ENCODE measurements around the gene MS4A2. TPM values are rescaled to one million over a fixed set of nuclear protein-coding genes. Genes with fewer than 3 reads are reported as not detected.
"Not testable (repeated sequence)": the region's sequence is repeated elsewhere in the genome, so short reads cannot be mapped to it uniquely, and the experiment has no call there.

The MS4A2 gene
- total RNA-seq, 1 experiment from 2014 or later: not detected

DNA sequence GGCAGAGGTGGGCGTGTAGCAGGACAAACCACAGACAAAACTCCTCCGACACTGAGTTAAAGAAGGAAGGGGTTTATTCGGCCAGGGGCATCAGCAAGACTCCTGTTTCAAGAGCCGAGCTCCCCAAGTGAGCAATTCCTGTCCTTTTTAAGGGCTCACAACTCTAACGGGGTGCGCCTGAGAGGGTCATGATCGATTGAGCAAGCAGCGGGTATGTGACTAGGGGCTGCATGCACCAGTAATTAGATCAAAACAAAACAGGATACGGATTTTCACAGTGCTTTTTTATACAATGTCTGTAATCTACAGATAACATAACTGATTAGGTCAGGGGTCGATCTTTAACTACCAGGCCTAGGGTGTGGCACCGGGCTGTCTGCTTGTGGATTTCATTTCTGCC, 12.9 kb downstream of the MS4A2 start:
- not testable (repeated sequence) for DNase-seq (ENCODE audit: low spot score)

DNA sequence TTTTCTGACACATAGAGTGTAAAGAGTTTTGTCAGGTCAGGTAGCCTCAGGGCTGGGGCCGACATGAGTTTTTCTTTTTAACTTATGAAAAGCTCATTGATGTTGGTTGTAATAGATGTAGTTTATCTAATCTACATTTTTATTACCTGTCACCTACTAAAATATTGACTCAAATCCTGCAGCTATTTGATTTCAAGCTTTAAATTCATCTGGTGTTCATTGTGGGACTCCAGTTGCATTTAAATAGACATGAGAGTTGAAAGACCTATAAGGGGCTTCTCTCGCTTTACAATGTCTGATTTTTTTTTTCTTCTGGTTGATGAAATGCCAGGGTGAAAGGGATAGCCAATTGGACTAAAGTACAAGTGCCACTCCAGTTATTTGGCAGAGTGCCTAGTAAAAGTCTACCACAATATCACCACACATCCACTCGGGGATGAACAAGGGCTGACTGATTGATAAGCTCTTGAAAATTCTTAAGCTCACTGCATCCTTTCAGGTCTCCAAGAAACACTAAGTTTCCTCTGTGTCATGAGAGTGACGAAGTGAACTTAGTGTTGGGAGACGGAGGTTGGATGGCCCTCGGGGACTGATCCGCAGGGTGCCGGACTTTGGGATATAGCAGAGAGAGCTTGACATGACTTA, 16.1 kb downstream of the MS4A2 start:
- not testable (repeated sequence) for DNase-seq (ENCODE audit: low spot score)

DNA sequence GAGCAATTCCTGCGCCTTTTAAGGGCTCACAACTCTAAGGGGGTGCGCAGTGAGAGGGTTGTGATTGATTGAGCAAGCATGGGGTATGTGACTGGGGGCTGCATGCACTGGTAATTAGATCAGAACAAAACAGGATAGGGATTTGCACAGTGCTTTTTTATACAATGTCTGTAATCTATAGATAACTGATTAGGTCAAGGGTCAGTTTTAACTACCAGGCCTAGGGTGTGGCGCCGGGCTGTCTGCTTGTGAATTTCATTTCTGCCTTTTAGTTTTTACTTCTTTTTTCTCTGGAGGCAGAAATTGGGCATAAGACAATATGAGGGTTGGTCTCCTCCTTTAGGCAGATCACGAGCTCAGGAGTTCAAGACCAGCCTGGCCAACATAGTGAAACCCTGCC, 20.2 kb downstream of the MS4A2 start:
- DNase-seq (ENCODE audit: low spot score): not testable (repeated sequence)

DNA sequence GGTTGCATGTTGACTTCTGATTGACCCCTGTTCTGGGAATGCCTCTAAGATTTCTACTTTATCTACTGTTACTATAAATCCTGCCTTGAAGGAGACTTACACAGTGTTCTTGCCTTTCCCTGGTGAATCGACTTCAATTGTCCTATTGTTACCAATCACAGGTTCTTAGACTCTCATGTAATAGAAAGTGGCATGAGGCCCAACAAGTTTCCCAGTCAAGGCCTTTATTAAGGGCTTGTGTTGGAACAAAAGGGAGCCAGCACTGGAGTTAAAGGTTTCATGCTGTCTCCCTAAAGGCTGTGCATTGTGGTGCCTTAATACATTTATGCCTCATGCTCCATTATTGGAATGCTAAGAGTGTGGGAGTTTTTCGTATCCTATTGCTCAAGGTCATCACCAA, 23.3 kb downstream of the MS4A2 start:
- DNase-seq (ENCODE audit: low spot score): no peak

DNA sequence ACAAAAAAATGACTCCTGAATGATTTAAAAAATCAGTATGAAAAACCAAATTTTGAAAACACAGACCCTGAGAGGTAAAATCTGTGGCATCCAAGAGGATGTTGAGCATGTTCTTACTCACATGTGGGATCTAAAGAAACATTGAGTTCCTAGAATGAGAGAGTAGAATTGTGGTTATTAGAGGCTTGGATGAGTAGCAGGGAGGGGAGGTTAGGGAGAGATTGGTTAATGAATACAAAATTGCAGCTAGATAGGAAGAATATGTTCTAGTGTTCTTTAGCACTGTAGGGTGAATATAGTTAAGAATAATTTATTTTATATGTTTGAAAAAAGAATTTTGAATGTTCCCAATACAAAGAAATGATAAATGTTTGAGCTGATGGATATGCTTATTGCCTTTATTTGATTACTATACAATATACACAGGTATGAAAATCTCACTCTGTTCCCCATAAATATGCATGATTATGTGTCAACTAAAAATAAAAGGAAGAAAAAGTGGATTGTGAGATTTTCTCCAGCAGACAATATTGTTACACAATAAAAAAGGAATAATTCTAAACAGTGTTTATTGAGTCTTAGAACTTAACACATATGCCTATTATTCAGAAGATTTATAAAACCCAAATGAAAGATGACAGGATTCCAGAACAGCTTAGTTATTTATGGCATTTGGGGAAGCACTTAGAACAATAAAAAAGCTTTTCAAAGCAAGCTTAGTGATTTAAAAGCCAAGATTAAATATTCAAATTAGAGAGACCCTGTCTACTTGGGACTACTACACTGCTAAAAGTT, 28.7 kb downstream of the MS4A2 start:
- DNase-seq (ENCODE audit: low spot score): no peak

DNA sequence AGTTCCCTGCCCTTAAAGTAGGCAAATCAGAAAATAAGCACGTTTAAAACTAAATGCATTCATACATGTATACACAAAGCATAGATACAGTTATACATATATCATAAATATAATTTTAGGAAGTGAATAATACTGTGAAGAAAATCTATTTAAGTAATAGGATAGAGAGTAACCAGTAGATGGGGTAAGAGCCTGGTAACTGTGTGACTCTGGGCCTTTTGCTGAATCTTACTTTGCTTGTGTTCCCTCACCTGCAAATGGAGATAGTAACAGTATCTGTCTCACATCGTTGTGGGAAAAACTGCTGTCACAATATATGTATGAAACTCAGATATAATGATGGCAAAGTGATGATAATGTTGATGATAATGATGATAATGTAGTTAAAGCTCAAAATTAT, 29.9 kb downstream of the MS4A2 start:
- no peak for DNase-seq (ENCODE audit: low spot score)

DNA sequence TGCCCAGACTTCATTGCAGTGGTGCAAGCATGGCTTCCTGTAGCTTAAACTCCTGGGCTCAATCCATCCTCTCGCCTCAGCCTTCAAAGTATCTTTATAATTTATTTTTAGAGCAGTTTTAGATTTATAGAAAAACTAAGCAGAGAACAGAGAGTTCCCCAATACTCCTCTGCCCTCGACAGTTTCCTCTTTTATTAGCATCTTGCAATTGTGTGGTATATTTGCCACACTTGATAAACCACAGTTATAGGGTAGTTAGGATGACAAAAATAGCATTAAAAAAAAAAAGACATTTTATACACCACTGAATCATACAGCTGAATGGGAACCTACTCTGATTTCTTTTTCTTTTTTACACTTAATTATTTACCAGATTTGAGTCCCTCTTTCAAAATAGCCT, 31.2 kb downstream of the MS4A2 start:
- DNase-seq (ENCODE audit: low spot score): no peak

DNA sequence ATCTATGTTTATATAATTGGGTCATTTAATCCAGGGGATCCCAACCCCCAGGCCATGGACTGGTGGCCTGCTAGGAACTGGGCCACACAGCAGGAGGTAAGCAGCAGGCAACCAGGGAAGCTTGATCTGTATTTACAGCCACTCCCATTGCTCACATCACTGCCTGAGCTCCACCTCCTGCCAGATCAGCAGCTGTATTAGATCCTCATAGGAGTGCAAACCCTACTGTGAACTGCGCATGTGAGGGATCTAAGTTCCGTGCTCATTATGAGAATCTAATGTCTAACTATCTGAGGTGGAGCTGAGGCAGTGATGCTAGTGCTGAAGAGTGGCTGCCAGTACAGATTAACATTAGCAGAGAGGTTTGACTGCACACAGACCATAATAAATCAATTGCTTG, 32.8 kb downstream of the MS4A2 start:
- peak; percentile 18 for DNase-seq (ENCODE audit: low spot score)

DNA sequence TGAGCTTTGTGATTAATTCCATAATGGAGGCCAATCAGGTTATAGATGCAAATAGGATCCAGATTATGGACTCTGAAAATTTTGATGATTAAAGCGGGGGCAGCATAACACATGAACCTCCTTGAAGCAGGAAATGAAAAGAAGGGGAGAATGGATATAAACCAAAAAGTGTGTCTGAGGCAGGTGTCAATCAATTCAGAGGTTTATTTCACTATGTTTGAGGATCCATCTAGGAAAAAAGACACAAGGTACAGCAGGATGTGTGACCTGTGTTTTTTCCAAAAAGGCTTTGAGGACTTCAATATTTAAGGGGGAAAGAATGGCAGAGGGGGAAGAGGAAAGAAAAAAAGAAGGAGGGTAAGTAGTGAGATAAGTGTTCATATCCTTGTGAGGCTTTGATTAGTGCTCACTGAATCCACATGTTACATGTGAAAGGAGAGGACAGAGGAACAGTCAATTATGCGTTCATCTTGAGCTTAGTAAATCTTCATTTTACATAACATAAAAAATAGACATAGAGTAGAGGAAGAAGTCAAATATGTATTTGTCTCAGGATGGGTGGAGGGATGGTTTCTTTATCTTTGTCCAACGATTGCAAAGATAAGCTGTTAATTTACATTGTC, 34.1 kb downstream of the MS4A2 start:
- DNase-seq (ENCODE audit: low spot score): no peak

DNA sequence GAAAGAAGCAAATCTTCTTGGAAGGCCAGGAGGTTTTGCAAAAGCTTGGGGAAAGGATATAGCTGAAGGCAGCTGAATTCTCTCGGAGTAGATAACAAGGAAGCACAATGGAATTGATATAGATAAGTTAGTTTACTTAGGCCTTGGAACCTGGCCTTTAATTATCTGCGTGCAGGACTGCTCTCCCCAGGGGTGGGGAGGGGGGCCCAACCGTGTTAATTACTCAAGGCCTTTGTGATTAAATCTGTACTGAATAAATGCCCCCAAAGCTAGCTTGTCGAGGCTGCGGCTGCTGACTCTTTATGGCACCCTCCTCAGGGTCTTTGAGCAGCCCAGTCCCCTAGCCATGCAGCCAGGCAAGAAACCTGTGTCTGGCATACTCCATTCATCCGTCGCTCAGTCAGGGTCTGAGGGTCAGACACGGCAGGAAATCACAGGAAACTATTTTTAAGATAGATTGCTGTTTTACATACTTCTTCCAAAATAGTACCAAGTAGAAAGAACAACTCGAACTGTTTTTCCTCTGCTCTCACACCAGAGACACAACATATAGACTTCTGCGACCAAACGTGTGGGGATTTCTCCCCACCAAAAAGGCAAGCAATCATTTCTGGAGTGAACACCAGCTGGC, 36.5 kb downstream of the MS4A2 start:
- DNase-seq (ENCODE audit: low spot score): no peak

DNA sequence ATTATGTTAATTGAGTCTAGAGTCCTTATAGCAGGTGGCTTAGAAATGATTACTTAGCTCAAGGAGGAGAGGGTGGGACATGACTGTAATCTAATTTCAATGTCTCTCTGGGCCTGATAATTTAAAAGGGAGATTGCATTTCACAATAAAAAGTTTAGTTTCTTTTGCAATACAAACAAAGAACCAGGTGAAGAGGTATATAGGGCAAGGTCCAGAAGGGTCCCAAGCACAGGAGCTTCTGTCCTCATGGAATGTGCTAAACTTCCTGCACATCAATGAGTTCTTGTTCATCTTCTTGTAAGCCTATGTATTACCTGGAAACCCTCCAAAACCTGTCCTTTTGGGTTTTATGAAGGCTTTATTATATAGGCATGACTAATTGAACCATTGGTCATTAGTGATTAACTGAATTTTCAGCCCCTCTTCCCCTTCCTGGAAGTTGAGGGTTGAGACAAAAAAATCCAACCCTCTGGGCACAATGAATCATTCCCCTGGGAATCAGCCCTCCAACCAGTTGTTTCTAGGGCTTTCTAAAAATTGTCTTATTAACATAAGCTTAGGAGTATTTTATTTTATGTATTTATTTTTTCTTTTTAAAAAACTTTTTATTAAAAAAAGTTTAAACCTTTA, 37.6 kb downstream of the MS4A2 start:
- DNase-seq (ENCODE audit: low spot score): no peak

DNA sequence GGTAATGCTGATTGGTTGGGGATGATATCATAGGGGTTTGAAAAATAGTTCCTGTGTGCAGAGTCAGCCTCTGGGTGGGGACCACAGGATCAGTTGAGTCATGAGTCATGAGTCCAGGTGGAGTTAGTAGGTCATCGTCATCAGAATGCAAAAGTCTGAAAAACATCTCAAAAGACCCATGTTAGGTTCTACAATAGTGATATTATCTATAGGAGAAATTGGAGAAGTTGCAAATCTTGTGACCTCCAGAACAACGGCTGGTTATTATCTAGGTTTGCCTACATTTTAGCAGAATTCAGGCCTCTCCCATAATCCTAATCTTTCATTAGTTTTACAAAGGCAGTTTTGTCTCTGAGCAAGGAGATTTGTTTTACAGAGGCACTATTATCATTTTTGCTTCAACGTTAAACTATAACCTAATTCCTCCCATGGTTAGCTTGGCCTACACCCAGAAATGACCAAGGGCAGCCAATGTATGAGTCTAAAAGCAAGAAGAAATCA, 38.9 kb downstream of the MS4A2 start:
- DNase-seq (ENCODE audit: low spot score): peak; percentile 61

DNA sequence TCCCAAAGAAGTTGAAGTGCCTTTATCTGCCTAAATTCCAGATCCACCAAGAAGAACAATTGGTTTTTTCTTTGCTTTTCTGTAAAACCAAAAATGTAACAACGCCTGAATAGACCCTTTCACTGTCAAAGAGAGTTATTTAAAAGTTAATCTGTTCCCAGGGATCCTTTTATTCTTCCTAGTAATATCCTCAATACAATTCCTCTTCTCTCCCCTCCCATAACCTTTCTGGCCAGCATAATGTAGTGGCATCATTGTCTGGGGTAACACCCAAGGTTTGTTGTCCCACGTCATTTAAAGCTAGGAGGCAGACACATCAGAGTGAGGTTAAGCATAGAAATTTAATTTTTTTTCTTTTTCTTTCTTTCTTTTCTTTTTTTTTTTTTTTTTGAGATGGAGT, 39.9 kb downstream of the MS4A2 start:
- no peak for DNase-seq (ENCODE audit: low spot score)

DNA sequence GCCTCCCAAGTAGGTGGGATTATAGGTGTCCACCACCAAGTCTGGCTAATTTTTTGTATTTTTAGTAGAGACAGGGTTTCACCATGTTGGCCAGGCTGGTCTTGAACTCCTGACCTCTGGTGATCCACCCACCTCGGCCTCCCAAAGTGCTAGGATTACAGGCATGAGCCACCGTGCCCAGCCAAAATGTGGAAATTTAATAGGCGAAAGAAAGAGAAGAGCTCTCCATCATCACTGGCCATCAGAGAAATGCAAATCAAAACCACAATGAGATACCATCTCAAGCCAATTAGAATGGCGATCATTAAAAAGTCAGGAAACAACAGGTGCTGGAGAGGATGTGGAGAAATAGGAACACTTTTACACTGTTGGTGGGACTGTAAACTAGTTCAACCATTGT, 40.4 kb downstream of the MS4A2 start:
- not testable (repeated sequence) for DNase-seq (ENCODE audit: low spot score)

DNA sequence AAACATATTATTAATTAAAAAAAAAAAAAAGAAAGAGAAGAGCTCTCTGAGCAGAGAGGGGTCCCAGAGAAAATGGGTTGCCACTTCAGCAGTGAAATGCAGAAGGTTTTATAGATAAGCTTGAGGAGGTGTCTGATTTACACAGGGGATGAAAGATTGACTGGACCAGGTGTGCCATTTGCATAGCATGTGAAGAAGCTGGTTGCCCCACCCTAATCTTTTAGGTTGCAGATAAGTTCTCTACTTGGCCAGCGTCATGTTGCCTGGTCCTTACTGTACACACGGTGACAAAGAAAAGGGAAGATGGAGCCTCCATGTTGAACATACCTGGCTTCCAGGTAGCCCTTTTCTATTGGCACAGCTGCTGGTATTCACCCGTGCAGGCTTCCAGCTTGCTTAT, 41.4 kb downstream of the MS4A2 start:
- DNase-seq (ENCODE audit: low spot score): no peak

DNA sequence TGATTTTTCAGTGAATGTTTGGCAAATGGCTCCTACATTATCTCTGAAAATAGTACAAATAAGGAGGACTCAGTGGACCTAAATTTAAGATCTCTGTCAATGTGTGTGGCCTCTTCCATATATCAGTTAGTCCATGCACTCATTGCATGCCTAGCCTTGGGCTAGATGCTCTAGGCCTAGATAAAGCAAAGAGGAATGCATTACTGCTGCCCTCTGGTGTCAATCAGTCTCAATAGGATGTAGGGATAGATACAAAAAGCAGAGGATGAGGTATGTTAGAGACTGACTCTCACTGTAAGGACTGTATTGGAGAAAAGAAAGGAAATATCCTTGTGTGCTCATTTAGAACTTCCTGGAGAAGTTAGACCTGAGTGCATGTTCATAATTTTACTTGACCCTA, 42.0 kb downstream of the MS4A2 start:
- peak; percentile 37 for DNase-seq (ENCODE audit: low spot score)

DNA sequence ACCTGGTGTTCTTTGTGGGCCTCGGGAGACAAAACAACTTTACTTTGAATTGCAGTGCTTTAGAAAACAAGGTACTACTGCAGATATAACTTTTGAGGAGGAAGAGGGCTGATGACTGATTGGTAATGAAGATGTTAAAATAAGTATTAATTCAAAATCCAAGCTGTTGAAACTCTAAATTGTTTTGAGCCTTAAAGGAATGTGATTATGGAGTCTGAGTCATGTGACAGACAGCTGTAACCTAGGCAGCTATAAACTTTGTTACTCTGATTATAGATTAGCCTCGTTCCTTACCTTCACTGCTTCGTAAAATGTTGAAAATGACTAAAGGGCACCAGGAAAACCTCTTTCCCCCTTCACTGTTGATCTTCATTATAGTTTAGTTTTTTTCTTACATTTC, 43.4 kb downstream of the MS4A2 start:
- DNase-seq (ENCODE audit: low spot score): no peak

DNA sequence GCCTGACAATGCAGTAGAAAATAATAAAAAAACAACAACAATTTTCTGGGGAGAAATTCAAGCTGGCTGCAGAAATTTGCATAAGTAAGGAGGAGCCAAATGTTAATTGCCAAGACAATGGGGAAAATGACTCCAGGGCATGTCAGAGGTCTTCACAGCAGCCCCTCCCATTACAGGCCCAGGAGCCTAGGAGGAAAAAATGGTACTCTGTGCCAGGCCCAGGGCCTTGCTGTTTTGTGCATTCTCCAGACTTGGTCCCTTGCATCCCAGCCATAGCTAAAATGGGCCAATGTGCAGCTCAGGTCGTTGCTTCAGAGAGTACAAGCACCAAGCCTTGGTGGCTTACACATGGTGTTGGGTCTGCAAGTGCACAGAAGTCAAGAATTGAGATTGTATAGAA, 45.5 kb downstream of the MS4A2 start:
- DNase-seq (ENCODE audit: low spot score): no peak

DNA sequence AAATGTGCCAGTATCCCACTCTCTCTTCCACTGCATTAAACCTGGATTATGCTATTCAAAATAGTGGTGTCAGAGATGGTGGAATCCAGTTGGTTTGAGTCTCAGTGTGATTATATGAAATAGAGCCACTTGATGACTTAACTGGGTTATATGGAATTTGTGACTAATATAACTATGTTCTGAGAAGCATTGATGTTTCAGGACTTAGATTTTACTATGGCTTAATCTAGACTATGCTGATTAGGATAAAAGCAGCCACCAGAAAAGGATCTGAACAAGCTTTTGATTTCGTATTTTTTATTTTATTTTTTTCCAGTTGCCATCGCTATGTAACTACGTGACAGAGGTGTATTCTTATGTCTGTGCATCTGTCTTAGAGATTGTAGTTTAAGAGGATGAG, 55.3 kb downstream of the MS4A2 start:
- DNase-seq (ENCODE audit: low spot score): no peak

DNA sequence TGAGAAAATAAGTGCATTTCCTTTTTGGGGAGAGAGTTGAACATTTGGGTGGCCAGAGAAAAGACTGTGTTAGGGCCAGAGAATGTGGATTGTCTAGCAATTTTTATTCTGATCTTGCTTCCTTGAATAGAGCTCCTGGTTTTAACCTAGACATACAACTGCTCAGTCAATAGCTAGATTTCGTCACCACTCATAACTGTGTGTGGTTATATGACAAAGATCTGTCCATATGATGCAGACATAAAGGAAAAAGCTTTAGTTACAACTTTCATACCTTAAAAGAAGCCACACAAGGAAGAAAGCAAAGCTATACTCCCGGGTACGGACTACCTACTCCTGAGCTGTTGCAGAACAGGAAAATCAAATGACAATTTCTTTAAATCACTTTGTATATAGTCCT, 57.2 kb downstream of the MS4A2 start:
- no peak for DNase-seq (ENCODE audit: low spot score)
